Measurements from ENCODE around the gene DCAF8L2.
"Not testable (repeated sequence)": the region's sequence is repeated elsewhere in the genome, so short reads cannot be mapped to it uniquely, and the experiment has no call there.

DNA sequence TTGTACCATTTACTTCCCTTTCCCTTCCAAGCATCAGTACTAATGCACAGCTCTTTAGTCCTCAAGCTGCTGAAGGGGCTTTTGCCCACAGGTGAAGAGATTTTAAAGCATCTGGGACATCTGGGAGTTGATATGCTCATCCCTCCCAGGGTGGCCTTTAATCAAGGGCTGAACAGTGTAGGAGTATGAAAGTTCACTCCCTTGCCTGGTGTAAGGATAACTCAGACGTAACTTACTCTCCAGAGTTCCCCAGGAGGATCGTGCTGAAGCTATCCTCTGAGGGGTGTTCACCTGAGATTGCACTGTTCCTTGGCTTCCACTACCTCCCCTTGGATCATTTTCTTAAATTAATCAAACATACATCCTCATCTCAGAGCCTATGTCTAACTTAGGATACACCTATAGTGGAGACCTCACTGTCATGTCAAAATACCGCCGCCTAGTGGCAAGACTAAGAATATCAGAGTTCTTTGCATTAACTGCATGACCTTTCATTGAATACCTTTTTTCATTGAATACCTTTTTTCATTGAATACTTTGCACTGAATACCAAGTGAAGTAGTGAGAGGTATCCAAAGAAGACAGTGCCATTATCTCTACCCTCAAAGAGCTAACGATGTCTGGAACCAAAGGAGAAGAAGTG lies 93.5 kb downstream of the DCAF8L2 start:
- TF ChIP-seq, protein P1, sequence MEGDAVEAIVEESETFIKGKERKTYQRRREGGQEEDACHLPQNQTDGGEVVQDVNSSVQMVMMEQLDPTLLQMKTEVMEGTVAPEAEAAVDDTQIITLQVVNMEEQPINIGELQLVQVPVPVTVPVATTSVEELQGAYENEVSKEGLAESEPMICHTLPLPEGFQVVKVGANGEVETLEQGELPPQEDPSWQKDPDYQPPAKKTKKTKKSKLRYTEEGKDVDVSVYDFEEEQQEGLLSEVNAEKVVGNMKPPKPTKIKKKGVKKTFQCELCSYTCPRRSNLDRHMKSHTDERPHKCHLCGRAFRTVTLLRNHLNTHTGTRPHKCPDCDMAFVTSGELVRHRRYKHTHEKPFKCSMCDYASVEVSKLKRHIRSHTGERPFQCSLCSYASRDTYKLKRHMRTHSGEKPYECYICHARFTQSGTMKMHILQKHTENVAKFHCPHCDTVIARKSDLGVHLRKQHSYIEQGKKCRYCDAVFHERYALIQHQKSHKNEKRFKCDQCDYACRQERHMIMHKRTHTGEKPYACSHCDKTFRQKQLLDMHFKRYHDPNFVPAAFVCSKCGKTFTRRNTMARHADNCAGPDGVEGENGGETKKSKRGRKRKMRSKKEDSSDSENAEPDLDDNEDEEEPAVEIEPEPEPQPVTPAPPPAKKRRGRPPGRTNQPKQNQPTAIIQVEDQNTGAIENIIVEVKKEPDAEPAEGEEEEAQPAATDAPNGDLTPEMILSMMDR (IDR thresholded peaks at IDR 0.05; ENCODE audit: extremely low read depth in 1 of 2, insufficient read depth in 1 of 2, low read depth in 1 of 2, low read length in 2 of 2): peak; percentile 26 to 29
- not testable (repeated sequence) for TF ChIP-seq POLR2A (IDR thresholded peaks at IDR 0.05; ENCODE audit: low read depth, low read length)
